Right cardiac atrium (tissue), 5 donors: ENCODE results near the gene GVQW3. TPM values are rescaled to one million over a fixed set of nuclear protein-coding genes. Genes with fewer than 3 reads are reported as not detected.
"Not testable (repeated sequence)": the region's sequence is repeated elsewhere in the genome, so short reads cannot be mapped to it uniquely, and the experiment has no call there.

Experiments used
- ATAC-seq, 2 donors: fragments of 200-7000 bp; cut with Tn5 transposase; one replicate each; pipeline versions ENCODE4 v1.8.0 to v1.9.1; 2020; ENCODE audit warnings: moderate library complexity in 2 of 2, mild to moderate bottlenecking in 1 of 2
- DNase-seq, 3 donors: peaks; one replicate each; pipeline ENCODE4 v3.0.0-alpha.2; 2020
- H3K27ac ChIP-seq: one replicate; pipeline ENCODE4 v1.5.1; 2013; ENCODE audit warnings: mild to moderate bottlenecking, low read length, control low read depth, moderate library complexity
- H3K27me3 ChIP-seq: one replicate; pipeline ENCODE4 v1.6.1; 2013; ENCODE audit not compliant: control insufficient read depth, insufficient read depth
- H3K4me1 ChIP-seq: one replicate; pipeline ENCODE4 v1.6.1; 2013; ENCODE audit warnings: low read length; ENCODE audit not compliant: control insufficient read depth, insufficient read depth
- H3K4me3 ChIP-seq: one replicate; pipeline ENCODE4 v1.5.1; 2013; ENCODE audit warnings: low read length, control low read depth
- H3K9me3 ChIP-seq: one replicate; pipeline ENCODE4 v1.6.1; 2013; ENCODE audit warnings: low read length; ENCODE audit not compliant: control insufficient read depth
- WGBS: extraction: QIAGEN DNeasy Blood & Tissue Kit; methylation state at CpG from one replicate; pipeline ENCODE4 v1.1.7; 2013; 5-methylcytosine and 5-hydroxymethylcytosine counted together
- intact Hi-C, 4 donors: fragments of 100-400 bp; cut with DNase I; formaldehyde crosslinking; loops; one replicate each; pipeline versions ENCODE4 v1.11.0 to v1.14.0; 2022 to 2023
- polyA plus RNA-seq: library from polyadenylated mRNA; stranded (reverse); fragments of 200-250 nt; gene quantifications from one replicate; pipeline ENCODE4 v1.2.3, GENCODE V29; 2013
- total RNA-seq, 4 donors: library from RNA; stranded (reverse); fragmentation: NEBNext Ultra II Directional; extraction: Animal tissue kit (Norgen Biotek cat#: 25700); gene quantifications; one replicate each; pipeline ENCODE4 v1.2.1, GENCODE V29; 2021
- donor health status: healthy with polysubstance abuse.
- donor health status: DM: no; HTN: yes; CAD: no.
- donor health status: DM: no; HTN: no; CAD: no.
- donor health status: DM: no; HTN: yes; CAD: no; lungs with severe emphysema.
- donor health status: DM: yes; HTN: yes; CAD: no.

Gene GVQW3
- total and polyA plus RNA-seq, 5 donors = 0.77 to 3.5 (median 2.0) TPM

DNA sequence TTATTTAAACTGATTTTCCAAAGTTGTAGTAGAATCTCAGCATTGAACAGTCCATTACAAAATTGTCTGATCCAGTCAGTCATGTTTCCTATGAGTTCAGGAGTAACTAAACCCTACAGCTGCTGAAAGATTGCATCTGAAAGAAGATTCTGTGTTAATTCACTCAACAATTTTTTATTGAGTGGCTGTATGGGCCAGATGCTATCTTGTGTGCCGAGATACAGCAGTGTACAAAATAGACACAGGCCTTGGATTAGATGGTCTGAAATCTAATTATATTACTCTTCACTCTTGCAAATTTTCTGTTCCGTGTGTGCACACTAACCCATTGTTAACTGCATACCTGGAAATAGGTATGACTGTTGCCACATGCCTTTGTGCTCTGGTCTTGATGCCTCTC is 7.3 kb downstream of the GVQW3 start:
- Histone ChIP-seq H3K27me3 (no peaks in the 10 kb centered on the region), H3K4me1 (no peaks in the 10 kb centered on the region), H3K4me3 (no peak overlapping the region), H3K9me3 (no peaks in the 10 kb centered on the region), H3K27ac (no peak overlapping the region)
- ATAC-seq (no peak), DNase-seq (no peak)
- intact Hi-C loops = loop anchor here in 1 of 4 donors (10.0 kb wide), 1 partner anchor 46 kb away; no protein-coding TSS in a partner anchor
- WGBS = 90% methylated on average over 2 of the region's 2 CpGs

DNA sequence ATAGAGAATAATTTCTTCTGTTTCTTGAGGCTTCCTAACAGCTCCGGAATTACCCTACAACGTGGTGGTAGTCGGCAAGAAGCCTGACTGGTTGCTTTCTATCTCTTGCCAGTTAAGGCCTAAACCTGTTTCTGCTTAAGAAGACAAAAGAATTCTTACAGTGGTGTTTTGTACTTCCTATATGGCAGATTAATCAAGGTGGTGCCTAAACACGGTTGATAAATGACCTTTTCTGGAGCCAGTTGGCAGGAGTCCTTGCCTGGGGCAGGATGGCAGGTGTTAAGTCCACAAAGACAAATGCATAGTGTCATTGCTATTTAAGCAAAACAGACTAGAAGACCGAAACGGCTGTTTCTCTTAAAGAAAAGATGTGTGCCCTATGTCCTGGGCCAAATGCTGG is 9.9 kb downstream of the GVQW3 start:
- Histone ChIP-seq H3K4me3 (no peak overlapping the region), H3K9me3 (no peaks in the 10 kb centered on the region), H3K27ac (no peak overlapping the region), H3K27me3 (no peaks in the 10 kb centered on the region), H3K4me1 (no peaks in the 10 kb centered on the region)
- intact Hi-C loops = no loop called here
- DNase-seq = no peak
- 67% methylated on average over 6 of the region's 6 CpGs for WGBS
- no peak for ATAC-seq

DNA sequence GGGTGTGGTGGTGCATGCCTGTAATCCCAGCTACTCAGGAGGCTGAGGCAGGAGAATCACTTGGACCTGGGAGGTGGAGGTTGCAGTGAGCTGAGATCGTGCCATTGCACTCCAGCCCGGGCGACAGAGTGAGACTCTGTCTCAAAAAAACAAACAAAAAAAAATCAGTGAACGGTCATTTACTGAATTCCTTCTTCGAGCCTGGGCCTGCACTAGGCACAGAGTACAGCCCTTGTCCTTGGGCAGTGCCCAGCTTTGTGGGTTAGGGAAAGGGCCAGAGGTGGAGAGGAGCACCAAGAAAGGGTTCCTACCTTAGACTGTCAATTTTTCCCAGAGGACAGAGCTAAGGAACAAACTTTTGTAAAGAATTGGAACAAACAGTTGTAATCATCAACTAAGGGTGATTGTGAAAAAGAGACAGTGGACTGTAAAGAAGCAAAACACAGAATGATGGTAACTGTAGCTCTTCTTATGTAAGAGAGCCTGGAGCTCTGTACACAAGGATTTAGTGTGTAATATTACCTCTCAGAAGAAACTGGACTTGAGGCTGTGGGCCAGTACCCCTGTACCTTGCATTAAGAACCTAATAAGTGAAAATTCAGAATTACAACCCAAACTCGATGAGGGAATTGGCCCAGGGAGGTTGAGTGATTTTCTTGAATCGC is 10.8 kb downstream of the GVQW3 start:
- no peak overlapping the region for H3K27ac ChIP-seq
- ATAC-seq = no peak
- no peaks in the 10 kb centered on the region for H3K4me1 ChIP-seq
- H3K9me3 ChIP-seq = no peaks in the 10 kb centered on the region
- intact Hi-C loops = no loop called here
- H3K4me3 ChIP-seq = no peak overlapping the region
- DNase-seq = no peak
- no peaks in the 10 kb centered on the region for H3K27me3 ChIP-seq
- WGBS = 92% methylated on average over 7 of the region's 7 CpGs

DNA sequence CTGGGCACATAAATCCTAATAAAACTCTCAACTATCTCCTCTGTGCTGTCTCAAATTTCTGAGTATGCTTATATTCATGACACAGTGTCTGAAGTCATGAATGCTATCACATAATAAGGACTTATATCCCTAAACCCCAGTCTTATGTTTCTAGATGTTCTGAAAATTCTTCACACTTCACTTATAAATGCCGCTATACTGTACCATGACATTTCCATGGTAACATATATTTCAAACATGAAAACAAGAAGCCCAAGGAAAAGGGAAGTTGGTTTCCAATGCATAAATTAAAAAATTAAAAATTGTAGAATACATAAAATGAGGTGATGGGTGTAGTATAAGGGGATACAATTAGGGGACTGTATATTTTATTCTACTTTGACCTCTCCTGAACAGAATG is 11.7 kb downstream of the GVQW3 start:
- Histone ChIP-seq H3K9me3 (no peaks in the 10 kb centered on the region), H3K4me3 (no peak overlapping the region), H3K4me1 (no peaks in the 10 kb centered on the region), H3K27me3 (no peaks in the 10 kb centered on the region), H3K27ac (no peak overlapping the region)
- 76% methylated on average over 1 of the region's 1 CpG for WGBS
- intact Hi-C loops = no loop called here
- ATAC-seq = no peak
- DNase-seq = no peak

DNA sequence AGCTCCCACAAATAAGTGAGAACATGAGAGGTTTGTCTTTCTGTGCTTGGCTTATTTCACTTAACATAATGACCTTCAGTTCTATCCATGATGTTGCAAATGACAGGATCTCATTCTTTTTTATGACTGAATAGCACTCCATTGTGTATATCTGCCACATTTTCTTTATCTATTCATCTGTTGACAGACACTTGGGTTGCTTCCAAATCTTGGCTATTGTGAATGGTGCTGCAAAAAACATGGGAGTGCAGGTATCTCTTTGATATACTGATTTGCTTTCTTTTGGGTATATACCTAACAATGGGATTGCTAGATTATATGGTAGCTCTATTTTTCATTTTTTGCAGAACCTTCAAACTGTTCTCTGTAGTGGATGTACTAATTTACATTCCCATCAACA is 13.3 kb downstream of the GVQW3 start:
- intact Hi-C loops = no loop called here
- DNase-seq = no peak
- Histone ChIP-seq H3K27ac (no peak overlapping the region), H3K4me1 (no peaks in the 10 kb centered on the region), H3K27me3 (no peaks in the 10 kb centered on the region), H3K9me3 (no peaks in the 10 kb centered on the region), H3K4me3 (no peak overlapping the region)
- no peak for ATAC-seq

DNA sequence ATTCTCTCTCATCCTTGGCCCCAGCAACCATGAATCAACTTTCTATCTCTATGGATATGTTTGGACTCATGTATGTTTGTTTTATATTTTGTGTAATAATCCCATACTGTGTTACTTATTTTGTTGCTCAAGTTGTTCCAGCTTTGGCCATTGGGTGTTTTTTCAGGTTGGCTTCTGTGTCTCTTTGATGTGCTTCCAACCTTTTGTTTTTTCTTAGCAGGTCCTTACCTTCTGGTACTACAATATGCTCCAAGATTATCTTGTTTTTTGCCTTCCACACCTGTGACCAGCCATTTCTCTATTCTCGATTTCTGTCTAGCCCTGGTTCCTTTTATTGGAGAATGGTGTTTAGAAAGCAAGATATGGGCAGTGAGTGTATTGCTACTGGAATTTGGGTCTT is 14.2 kb downstream of the GVQW3 start:
- no peak overlapping the region for H3K4me3 ChIP-seq
- intact Hi-C loops = no loop called here
- no peaks in the 10 kb centered on the region for H3K9me3 ChIP-seq
- no peak for ATAC-seq
- 96% methylated on average over 1 of the region's 1 CpG for WGBS
- no peaks in the 10 kb centered on the region for H3K4me1 ChIP-seq
- no peak overlapping the region for H3K27ac ChIP-seq
- no peaks in the 10 kb centered on the region for H3K27me3 ChIP-seq
- DNase-seq = no peak

DNA sequence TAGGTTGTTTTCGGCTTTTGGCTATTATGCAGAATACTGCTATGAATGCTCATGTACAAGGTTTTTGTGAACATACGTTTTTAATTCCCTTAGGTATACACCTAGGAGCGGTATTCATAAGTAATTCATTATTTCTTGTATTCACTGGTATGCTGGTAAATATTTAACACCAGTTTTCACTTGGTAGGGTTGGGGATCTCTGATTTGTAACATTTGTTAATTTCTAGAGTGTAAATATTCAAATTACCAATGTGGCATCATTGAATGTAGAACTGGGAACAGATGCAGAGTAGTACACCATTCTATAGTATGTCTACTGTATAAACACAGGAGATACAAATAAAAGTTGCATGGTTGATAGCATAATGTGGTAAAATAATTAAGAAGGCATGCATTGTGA is 16.3 kb downstream of the GVQW3 start:
- ATAC-seq (no peak), DNase-seq (no peak)
- intact Hi-C loops = no loop called here

DNA sequence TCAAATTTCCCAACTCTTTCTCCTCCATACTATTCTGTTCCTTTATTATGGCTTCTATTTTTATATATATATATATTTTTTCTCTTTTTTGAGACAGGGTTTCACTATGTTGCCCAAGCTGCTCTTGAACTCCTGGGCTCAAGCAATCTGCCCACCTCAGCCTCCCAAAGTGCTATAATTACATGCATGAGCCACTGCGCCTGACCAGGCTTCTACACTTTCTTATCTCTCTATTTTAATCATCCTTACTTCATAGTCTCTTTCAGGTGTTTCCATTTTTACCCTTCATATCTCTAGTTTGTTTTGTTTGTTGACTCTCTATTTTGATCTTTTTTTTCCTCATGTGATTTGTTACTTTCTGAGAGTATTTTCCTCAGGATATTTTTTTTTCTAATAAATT is 19.8 kb downstream of the GVQW3 start:
- no peak for ATAC-seq
- 71% methylated on average over 1 of the region's 1 CpG for WGBS
- intact Hi-C loops = no loop called here

More for the DNA sequence above, 16.3 kb downstream of the GVQW3 start:
- Histone ChIP-seq H3K4me1 (no peaks in the 10 kb centered on the region), H3K27ac (no peak overlapping the region), H3K9me3 (no peaks in the 10 kb centered on the region), H3K4me3 (no peak overlapping the region), H3K27me3 (no peaks in the 10 kb centered on the region)
- WGBS = 94% methylated on average over 3 of the region's 3 CpGs

DNA sequence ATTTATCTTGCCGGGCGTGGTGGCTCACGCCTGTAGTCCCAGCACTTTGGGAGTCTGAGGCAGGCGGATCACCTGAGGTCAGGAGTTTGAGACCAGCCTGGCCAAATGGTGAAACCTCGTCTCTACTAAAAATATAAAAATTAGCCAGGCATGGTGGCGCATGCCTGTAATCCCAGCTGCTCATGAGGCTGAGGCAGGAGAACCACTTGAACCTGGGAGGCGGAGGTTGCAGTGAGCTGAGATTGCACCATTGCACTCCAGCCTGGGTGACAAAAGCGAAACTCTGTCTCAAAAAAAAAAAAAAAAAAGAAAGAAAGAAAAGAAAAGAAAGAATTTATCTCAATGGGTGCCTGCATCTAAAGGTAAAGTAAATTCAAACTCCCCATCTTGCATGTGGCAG is 20.4 kb downstream of the GVQW3 start:
- intact Hi-C loops, H3K27me3 ChIP-seq, H3K27ac ChIP-seq, H3K4me1 ChIP-seq, DNase-seq, H3K4me3 ChIP-seq, ATAC-seq, H3K9me3 ChIP-seq: not testable (repeated sequence)
- WGBS = 93% methylated on average over 8 of the region's 8 CpGs

More for the DNA sequence above, 19.8 kb downstream of the GVQW3 start:
- Histone ChIP-seq H3K27ac (no peak overlapping the region), H3K27me3 (no peaks in the 10 kb centered on the region), H3K9me3 (no peaks in the 10 kb centered on the region), H3K4me3 (no peak overlapping the region), H3K4me1 (no peaks in the 10 kb centered on the region)
- no peak for DNase-seq

DNA sequence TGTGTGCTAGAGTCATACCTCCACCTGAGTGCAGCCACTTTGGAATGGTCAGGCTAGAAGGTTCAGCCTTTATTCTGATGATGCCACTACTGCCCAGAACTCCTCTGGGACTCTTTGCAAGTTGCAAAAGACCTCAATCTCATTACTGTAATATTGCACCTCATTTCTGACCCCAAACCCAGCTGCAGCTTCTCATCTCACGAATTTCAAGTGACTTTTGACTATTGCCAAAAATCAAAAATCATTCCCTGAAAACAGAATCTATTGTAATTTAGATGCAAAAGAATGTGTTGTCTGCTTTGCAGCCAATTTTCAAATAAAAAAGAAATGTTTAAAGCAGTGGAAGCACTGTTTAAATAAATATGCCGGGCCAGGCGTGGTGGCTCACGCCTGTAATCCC is 25.2 kb downstream of the GVQW3 start:
- Histone ChIP-seq H3K4me1 (no peaks in the 10 kb centered on the region), H3K27me3 (no peaks in the 10 kb centered on the region), H3K9me3 (no peaks in the 10 kb centered on the region), H3K4me3 (no peak overlapping the region), H3K27ac (no peak overlapping the region)
- intact Hi-C loops = no loop called here
- no peak for ATAC-seq
- WGBS = 94% methylated on average over 4 of the region's 4 CpGs
- DNase-seq = no peak

DNA sequence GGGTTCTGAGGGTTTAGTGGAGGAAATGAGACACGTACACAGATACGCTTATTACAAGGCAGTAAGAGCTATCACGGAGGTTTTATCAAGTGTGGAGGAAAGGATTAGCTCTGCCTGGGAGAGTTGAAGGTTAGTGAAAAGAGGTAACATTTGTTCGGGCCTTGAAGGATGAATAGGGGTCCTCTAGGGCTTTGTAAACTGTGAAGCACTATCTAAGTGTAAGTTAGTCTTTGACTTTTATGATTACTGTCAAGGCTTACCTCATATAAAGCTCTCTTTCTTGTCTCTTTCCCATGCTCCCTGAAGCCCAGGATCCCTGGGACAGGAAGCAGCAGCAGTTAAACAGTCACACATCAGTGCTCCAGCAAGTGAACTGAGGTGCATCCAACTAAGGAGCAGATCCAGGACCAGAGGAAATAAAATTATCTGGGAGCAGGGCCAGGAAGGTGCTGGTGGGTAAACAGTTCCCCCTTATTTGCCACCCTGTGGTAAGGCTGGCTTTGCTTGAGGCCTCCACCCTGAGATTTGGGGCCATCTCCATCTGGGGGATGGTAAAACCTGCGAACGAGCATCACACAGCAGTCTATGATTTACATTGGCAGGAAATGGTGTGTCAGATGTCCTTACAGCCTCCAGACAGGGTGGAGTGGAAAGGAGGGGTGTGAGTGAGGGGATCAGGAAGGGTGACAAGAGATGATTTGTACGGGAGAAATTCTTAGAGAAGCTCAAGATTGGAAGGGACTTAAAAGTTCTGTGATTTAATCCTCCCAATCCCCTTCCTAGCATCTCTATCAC is 27.2 kb downstream of the GVQW3 start:
- H3K27ac ChIP-seq = no peak overlapping the region
- no peaks in the 10 kb centered on the region for H3K9me3 ChIP-seq
- H3K4me1 ChIP-seq = no peaks in the 10 kb centered on the region
- intact Hi-C loops = no loop called here
- WGBS = 56% methylated on average over 7 of the region's 7 CpGs
- peak in 1 of 2 donors; percentile 34 for ATAC-seq
- H3K4me3 ChIP-seq = no peak overlapping the region
- no peaks in the 10 kb centered on the region for H3K27me3 ChIP-seq
- no peak for DNase-seq
